HK-2 (cell line): ENCODE measurements around the gene LMO7.
"Not testable (repeated sequence)": the region's sequence is repeated elsewhere in the genome, so short reads cannot be mapped to it uniquely, and the experiment has no call there.

Source experiments
- DNase-seq: peaks from one replicate; pipeline ENCODE4 v3.0.0-alpha.2; 2018; ENCODE audit not compliant: unreplicated experiment

The LMO7 gene

GRCh38 chr13:75771818-75772217 lies 135.7 kb downstream of the LMO7 start:
- DNase-seq: no peak

GRCh38 chr13:75774176-75774575 lies 138.0 kb downstream of the LMO7 start:
- no peak for DNase-seq

- no peak for DNase-seq
Measured at GRCh38 chr13:75776550-75776949, 140.4 kb downstream of the LMO7 start.

- no peak for DNase-seq
Measured at GRCh38 chr13:75779393-75779792, 143.3 kb downstream of the LMO7 start.

GRCh38 chr13:75780103-75780502 lies 144.0 kb downstream of the LMO7 start:
- DNase-seq: not testable (repeated sequence)

GRCh38 chr13:75782985-75783384 lies 146.9 kb downstream of the LMO7 start:
- no peak for DNase-seq

- no peak for DNase-seq
Measured at GRCh38 chr13:75784003-75784402, 147.9 kb downstream of the LMO7 start.

- DNase-seq: no peak
Measured at GRCh38 chr13:75785130-75785529, 149.0 kb downstream of the LMO7 start.

GRCh38 chr13:75787249-75787928 lies 151.3 kb downstream of the LMO7 start:
- DNase-seq: no peak

GRCh38 chr13:75788481-75788981 lies 152.4 kb downstream of the LMO7 start:
- DNase-seq: no peak

GRCh38 chr13:75789451-75790197 lies 153.5 kb downstream of the LMO7 start:
- DNase-seq: no peak

GRCh38 chr13:75790198-75790970 lies 154.3 kb downstream of the LMO7 start:
- no peak for DNase-seq

- DNase-seq: peak; percentile 13
Measured at GRCh38 chr13:75792526-75793187, 156.5 kb downstream of the LMO7 start.

- DNase-seq: not testable (repeated sequence)
Measured at GRCh38 chr13:75793188-75793567, 157.0 kb downstream of the LMO7 start.

- DNase-seq: no peak
Measured at GRCh38 chr13:75794663-75795062, 158.5 kb downstream of the LMO7 start.

- DNase-seq: no peak
Measured at GRCh38 chr13:75795274-75795673, 159.1 kb downstream of the LMO7 start.

GRCh38 chr13:75796825-75797224 lies 160.7 kb downstream of the LMO7 start:
- no peak for DNase-seq

- DNase-seq: no peak
Measured at GRCh38 chr13:75797239-75797638, 161.1 kb downstream of the LMO7 start.

GRCh38 chr13:75797719-75798118 lies 161.6 kb downstream of the LMO7 start:
- DNase-seq: no peak

GRCh38 chr13:75798353-75799255 lies 162.5 kb downstream of the LMO7 start:
- DNase-seq: no peak

GRCh38 chr13:75800545-75800944 lies 164.4 kb downstream of the LMO7 start:
- DNase-seq: no peak
